ENCODE results near the gene ERO1B. TPM values are rescaled to one million over a fixed set of nuclear protein-coding genes. Genes with fewer than 3 reads are reported as not detected.

Gene ERO1B
- total RNA-seq, 1 donor from 2014 or later = 7.8 TPM

GRCh38 chr1:236281198-236281653, 532 bp downstream of the ERO1B start:
- peak overlapping the region; percentile 76 for H3K27ac ChIP-seq
- ATAC-seq (peak; percentile 62), DNase-seq (peak; percentile 76)
- no peaks in the 10 kb centered on the region for H3K4me1 ChIP-seq
- no peaks in the 10 kb centered on the region for H3K9me3 ChIP-seq
- TF ChIP-seq CTCF (IDR thresholded peaks at IDR 0.05) = no peak
- peak overlapping the region; percentile 88 for H3K4me3 ChIP-seq
- H3K27me3 ChIP-seq = no peaks in the 10 kb centered on the region
- no peaks in the 10 kb centered on the region for H3K36me3 ChIP-seq
- intact Hi-C loops (cut with DNase I) = no loop called here

GRCh38 chr1:236280438-236281197, 1.1 kb downstream of the ERO1B start:
- no peak for DNase-seq
- intact Hi-C loops (cut with DNase I) = no loop called here

GRCh38 chr1:236275586-236275985, 6.2 kb downstream of the ERO1B start:
- Histone ChIP-seq H3K4me1 (no peaks in the 10 kb centered on the region), H3K9me3 (no peaks in the 10 kb centered on the region), H3K4me3 (no peak overlapping the region), H3K27ac (no peak overlapping the region), H3K27me3 (no peaks in the 10 kb centered on the region), H3K36me3 (no peaks in the 10 kb centered on the region)
- TF ChIP-seq CTCF (IDR thresholded peaks at IDR 0.05) = no peak
- DNase-seq (no peak), ATAC-seq (no peak)
- intact Hi-C loops (cut with DNase I) = no loop called here

More at GRCh38 chr1:236280438-236281197, 1.1 kb downstream of the ERO1B start:
- Histone ChIP-seq H3K4me1 (no peaks in the 10 kb centered on the region), H3K27me3 (no peaks in the 10 kb centered on the region), H3K4me3 (peak overlapping the region; percentile 88), H3K9me3 (no peaks in the 10 kb centered on the region), H3K27ac (peak overlapping the region; percentile 76), H3K36me3 (no peaks in the 10 kb centered on the region)
- TF ChIP-seq CTCF (IDR thresholded peaks at IDR 0.05) = no peak
- ATAC-seq = no peak

DNA sequence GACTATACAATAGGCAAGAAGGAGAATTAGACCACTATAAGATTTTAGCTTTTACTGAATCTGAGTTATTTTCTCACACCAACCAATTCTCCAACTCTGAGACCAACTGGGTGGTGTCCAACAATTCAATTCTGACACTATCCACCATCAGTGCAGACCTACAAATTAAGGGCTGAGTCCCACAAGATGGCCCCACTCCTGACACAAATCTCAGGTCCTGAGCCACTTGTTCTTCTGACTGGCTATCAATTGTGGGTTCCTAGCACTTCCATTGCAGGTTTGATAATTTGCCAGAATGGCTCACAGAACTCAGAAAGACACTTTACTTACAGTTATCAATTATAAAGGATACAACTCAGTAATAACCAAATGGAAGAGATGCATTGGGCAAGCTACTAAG, 6.7 kb downstream of the ERO1B start:
- intact Hi-C loops (cut with DNase I) = no loop called here
- DNase-seq (no peak), ATAC-seq (no peak)
- Histone ChIP-seq H3K27me3 (no peaks in the 10 kb centered on the region), H3K4me3 (no peak overlapping the region), H3K4me1 (no peaks in the 10 kb centered on the region), H3K27ac (no peak overlapping the region), H3K36me3 (no peaks in the 10 kb centered on the region), H3K9me3 (no peaks in the 10 kb centered on the region)
- no peak for TF ChIP-seq CTCF (IDR thresholded peaks at IDR 0.05)

DNA sequence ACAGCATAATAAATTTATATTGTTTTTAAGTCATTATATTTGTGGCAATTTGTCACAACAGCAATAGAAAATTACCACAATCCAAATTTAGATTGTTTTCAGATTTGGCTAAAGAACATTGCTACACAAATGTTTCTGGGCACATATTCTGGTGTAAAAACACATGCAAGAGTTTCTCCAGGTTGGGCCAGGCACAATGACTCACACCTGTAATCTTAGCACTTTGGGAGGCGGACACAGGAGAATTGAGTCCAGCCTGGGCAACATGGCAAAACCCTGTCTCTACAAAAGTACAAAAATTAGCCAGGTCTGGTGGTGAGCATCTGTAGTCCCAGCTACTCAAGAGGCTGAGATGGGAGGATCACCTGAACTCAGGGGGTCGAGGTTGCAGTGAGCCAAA, 8.4 kb downstream of the ERO1B start:
- no peak for DNase-seq
- no peaks in the 10 kb centered on the region for H3K4me1 ChIP-seq
- intact Hi-C loops (cut with DNase I) = no loop called here
- no peaks in the 10 kb centered on the region for H3K27me3 ChIP-seq
- no peak for ATAC-seq
- H3K36me3 ChIP-seq = peaks cover 2% of the 10 kb centered on the region
- H3K9me3 ChIP-seq = no peaks in the 10 kb centered on the region
- H3K4me3 ChIP-seq = no peak overlapping the region
- no peak overlapping the region for H3K27ac ChIP-seq
- no peak for TF ChIP-seq CTCF (IDR thresholded peaks at IDR 0.05)
